Suprapubic skin (tissue), 4 donors: Measurements from ENCODE around the gene CHST5. TPM values are rescaled to one million over a fixed set of nuclear protein-coding genes. Genes with fewer than 3 reads are reported as not detected.

Experiments used
- DNase-seq, 2 donors: peaks; one replicate each; pipeline ENCODE4 v3.0.0-alpha.2; 2019; ENCODE audit warnings: low spot score in 2 of 2
- H3K27ac ChIP-seq: fragments of 200-600 bp; sonication (generic); one replicate; pipeline ENCODE4 v1.5.1; 2019
- H3K27me3 ChIP-seq: fragments of 200-600 bp; sonication (generic); one replicate; pipeline ENCODE4 v1.5.1; 2019
- H3K36me3 ChIP-seq: fragments of 200-600 bp; sonication (generic); one replicate; pipeline ENCODE4 v1.5.1; 2019
- H3K4me1 ChIP-seq: fragments of 200-600 bp; sonication (generic); one replicate; pipeline ENCODE4 v1.5.1; 2019
- H3K4me3 ChIP-seq: fragments of 200-600 bp; sonication (generic); one replicate; pipeline ENCODE4 v1.5.1; 2019; ENCODE audit warnings: mild to moderate bottlenecking
- H3K9me3 ChIP-seq: fragments of 200-600 bp; sonication (generic); one replicate; pipeline ENCODE4 v1.5.1; 2019
- CTCF ChIP-seq, 2 donors: fragments of 200-600 bp in 1 of 2; fragments of 450-650 bp in 1 of 2; sonication (generic) in 1 of 2; IDR thresholded peaks; one replicate each; pipeline ENCODE4 v1.5.1; 2016 to 2019; ENCODE audit warnings: antibody characterized with exemption in 2 of 2, mild to moderate bottlenecking in 1 of 2, moderate library complexity in 1 of 2
- EP300 ChIP-seq: sonication (generic); formaldehyde crosslinking; IDR thresholded peaks from one replicate; pipeline ENCODE4 v1.6.1; 2017; ENCODE audit warnings: antibody characterized with exemption
- POLR2A ChIP-seq, 2 donors: fragments of 450-650 bp; IDR thresholded peaks; one replicate each; pipeline ENCODE4 v1.6.1; 2017; ENCODE audit warnings: antibody characterized with exemption in 2 of 2, mild to moderate bottlenecking in 2 of 2, moderate library complexity in 2 of 2
- POLR2AphosphoS5 ChIP-seq, 3 donors: sonication (generic); formaldehyde crosslinking; IDR thresholded peaks; one replicate each; pipeline ENCODE4 v1.6.1; 2017; ENCODE audit warnings: antibody characterized with exemption in 3 of 3
- WGBS: methylation state at CpG from one replicate; pipeline ENCODE4 v1.1.5; 2018; 5-methylcytosine and 5-hydroxymethylcytosine counted together
- total RNA-seq, 4 donors: library from RNA; depleted of rRNA; stranded (reverse); fragments of >200 nt; gene quantifications; one replicate each; pipeline ENCODE4 v1.1.0, GENCODE V29; 2016

Gene CHST5
- total RNA-seq, 4 donors from 2014 or later: 0.31 to 0.56 TPM; not detected in 2

- Histone ChIP-seq H3K4me3 (no peak overlapping the region), H3K27ac (no peak overlapping the region), H3K9me3 (no peaks in the 10 kb centered on the region), H3K4me1 (no peaks in the 10 kb centered on the region), H3K27me3 (no peaks in the 10 kb centered on the region), H3K36me3 (no peaks in the 10 kb centered on the region)
- no peak for DNase-seq
- TF ChIP-seq EP300 (no peak), POLR2AphosphoS5 (IDR thresholded peaks at IDR 0.05) (no peak), POLR2A (IDR thresholded peaks at IDR 0.05) (no peak), CTCF (IDR thresholded peaks at IDR 0.05) (no peak)
- WGBS: 91% methylated on average over 16 of the region's 19 CpGs
Measured at GRCh38 chr16:75534560-75535205, 1.2 kb downstream of the CHST5 start.

- Histone ChIP-seq H3K27ac (no peak overlapping the region), H3K27me3 (no peaks in the 10 kb centered on the region), H3K36me3 (no peaks in the 10 kb centered on the region), H3K4me3 (no peak overlapping the region), H3K9me3 (no peaks in the 10 kb centered on the region), H3K4me1 (no peaks in the 10 kb centered on the region)
- no peak for DNase-seq
- WGBS: 86% methylated on average over 2 of the region's 2 CpGs
- TF ChIP-seq POLR2AphosphoS5 (IDR thresholded peaks at IDR 0.05) (no peak), POLR2A (IDR thresholded peaks at IDR 0.05) (no peak), CTCF (IDR thresholded peaks at IDR 0.05) (no peak), EP300 (no peak)
Measured at GRCh38 chr16:75532791-75533190, 3.1 kb downstream of the CHST5 start.

GRCh38 chr16:75532142-75532765, 3.7 kb downstream of the CHST5 start:
- Histone ChIP-seq H3K36me3 (no peaks in the 10 kb centered on the region), H3K27ac (no peak overlapping the region), H3K9me3 (no peaks in the 10 kb centered on the region), H3K4me1 (no peaks in the 10 kb centered on the region), H3K27me3 (no peaks in the 10 kb centered on the region), H3K4me3 (no peak overlapping the region)
- no peak for TF ChIP-seq EP300
- TF ChIP-seq POLR2A (IDR thresholded peaks at IDR 0.05): no peak
- TF ChIP-seq POLR2AphosphoS5 (IDR thresholded peaks at IDR 0.05): no peak
- TF ChIP-seq CTCF (IDR thresholded peaks at IDR 0.05): no peak
- 91% methylated on average over 8 of the region's 8 CpGs for WGBS
- no peak for DNase-seq

GRCh38 chr16:75529959-75530358, 5.9 kb downstream of the CHST5 start:
- 97% methylated on average over 27 of the region's 29 CpGs for WGBS
- H3K36me3 ChIP-seq: no peaks in the 10 kb centered on the region
- no peak overlapping the region for H3K27ac ChIP-seq
- H3K4me1 ChIP-seq: no peaks in the 10 kb centered on the region
- DNase-seq: no peak
- H3K4me3 ChIP-seq: no peak overlapping the region
- H3K27me3 ChIP-seq: no peaks in the 10 kb centered on the region
- H3K9me3 ChIP-seq: no peaks in the 10 kb centered on the region
- TF ChIP-seq POLR2AphosphoS5 (IDR thresholded peaks at IDR 0.05): no peak
- no peak for TF ChIP-seq EP300
- no peak for TF ChIP-seq POLR2A (IDR thresholded peaks at IDR 0.05)

- no peak for DNase-seq
- no peak overlapping the region for H3K27ac ChIP-seq
Measured at GRCh38 chr16:75529056-75529905, 6.6 kb downstream of the CHST5 start.

More at GRCh38 chr16:75529056-75529905, 6.6 kb downstream of the CHST5 start:
- TF ChIP-seq POLR2AphosphoS5 (IDR thresholded peaks at IDR 0.05) (no peak), CTCF (IDR thresholded peaks at IDR 0.05) (no peak), POLR2A (IDR thresholded peaks at IDR 0.05) (no peak), EP300 (no peak)
- Histone ChIP-seq H3K9me3 (no peaks in the 10 kb centered on the region), H3K4me3 (no peak overlapping the region), H3K27me3 (no peaks in the 10 kb centered on the region), H3K4me1 (no peaks in the 10 kb centered on the region), H3K36me3 (no peaks in the 10 kb centered on the region)
- 91% methylated on average over 59 of the region's 81 CpGs for WGBS
